Caco-2 (cell line): ENCODE measurements around the gene CCR2. TPM values are rescaled to one million over a fixed set of nuclear protein-coding genes. Genes with fewer than 3 reads are reported as not detected.
A peak's percentile ranks its signal among the peaks of the same experiment; 100 is the strongest.

Experiments
- BruUV-seq: library from RNA; stranded (reverse); fragments of 400-500 nt; replicated peaks from 2 replicates; lab custom pipeline; 2021; lab: Mats Ljungman, UMichigan
- CTCF ChIA-PET: fragments of 300-600 bp; sonication (Branson Sonifier 250); formaldehyde crosslinking; loops from one replicate; lab custom pipeline; 2022; ENCODE audit warnings: antibody characterized with exemption; lab: Charles Lee
- POLR2A ChIA-PET: fragments of 300-600 bp; sonication (Branson Sonifier 250); formaldehyde crosslinking; loops from one replicate; lab custom pipeline; 2022; ENCODE audit warnings: antibody characterized with exemption; lab: Charles Lee
- DNase-seq, 2 experiments: peaks; one replicate each; pipeline versions ENCODE4 v3.0.0 to v3.0.0-alpha.2; 2020 to 2022
- H3K27me3 ChIP-seq: replicated peaks from 2 replicates; pipeline ENCODE4 v1.6.0; 2011; ENCODE audit warnings: low read length; ENCODE audit not compliant: control insufficient read depth, insufficient read depth
- H3K36me3 ChIP-seq: 2 replicates; pipeline ENCODE4 v1.5.1; 2011; ENCODE audit warnings: low read length; ENCODE audit not compliant: control insufficient read depth, insufficient read depth
- H3K4me1 ChIP-seq: fragments of 250-450 bp; sonication (Bioruptor Pico); 2 replicates; pipeline ENCODE4 v1.5.1; 2020; ENCODE audit warnings: mild to moderate bottlenecking
- H3K4me3 ChIP-seq: 2 replicates; pipeline ENCODE4 v1.5.1; 2011; ENCODE audit warnings: low read depth, mild to moderate bottlenecking, control low read depth, low read length
- H3K9me3 ChIP-seq: fragments of 250-450 bp; sonication (Bioruptor Pico); 2 replicates; pipeline ENCODE4 v1.5.1; 2020; ENCODE audit warnings: mild to moderate bottlenecking, moderate library complexity
- H3K27ac Mint-ChIP-seq: one replicate; pipeline ENCODE4 v1.8.0; 2022; ENCODE audit warnings: mixed read lengths; ENCODE audit not compliant: unreplicated experiment
- H3K27me3 Mint-ChIP-seq: one replicate; pipeline ENCODE4 v1.8.0; 2022; ENCODE audit warnings: mixed read lengths; ENCODE audit not compliant: insufficient read depth, unreplicated experiment
- H3K36me3 Mint-ChIP-seq: one replicate; pipeline ENCODE4 v1.8.0; 2022; ENCODE audit warnings: mild to moderate bottlenecking, mixed read lengths; ENCODE audit not compliant: insufficient read depth, unreplicated experiment
- H3K4me1 Mint-ChIP-seq: one replicate; pipeline ENCODE4 v1.8.0; 2022; ENCODE audit warnings: low read depth, mixed read lengths; ENCODE audit not compliant: unreplicated experiment
- H3K4me3 Mint-ChIP-seq: one replicate; pipeline ENCODE4 v1.8.0; 2022; ENCODE audit warnings: mild to moderate bottlenecking, moderate library complexity, mixed read lengths; ENCODE audit not compliant: unreplicated experiment
- H3K9me3 Mint-ChIP-seq: one replicate; pipeline ENCODE4 v1.8.0; 2022; ENCODE audit warnings: mixed read lengths; ENCODE audit not compliant: unreplicated experiment
- CTCF ChIP-seq, 2 experiments: fragments of 200-600 bp in 1 of 2; IDR thresholded peaks; 1 replicate in 1 of 2; 2 replicates in 1 of 2; pipeline versions ENCODE4 v1.5.1 to v1.8.0; 2011 to 2022; ENCODE audit warnings: antibody characterized with exemption in 1 of 2, control low read depth in 1 of 2, inconsistent platforms in 1 of 2, low read depth in 1 of 2, low read length in 1 of 2, mild to moderate bottlenecking in 1 of 2, moderate library complexity in 1 of 2; ENCODE audit not compliant: insufficient read depth in 1 of 2, severe bottlenecking in 1 of 2, unreplicated experiment in 1 of 2
- intact Hi-C: fragments of 100-400 bp; cut with micrococcal nuclease; formaldehyde crosslinking; loops from one replicate; pipeline ENCODE4 v1.10.0; 2022; ENCODE audit not compliant: unreplicated experiment
- total RNA-seq: library from RNA; stranded (reverse); gene quantifications from 2 replicates; pipeline ENCODE4 v1.2.3, GENCODE V29; 2022

Gene CCR2
- total RNA-seq, 1 experiment from 2014 or later, result not detected

- H3K27me3 Mint-ChIP-seq, result no peaks in the 10 kb centered on the region
- intact Hi-C loops, result no loop called here
- Histone ChIP-seq H3K9me3 (no peaks in the 10 kb centered on the region), H3K27me3 (no peaks in the 10 kb centered on the region), H3K4me1 (peaks cover 17% of the 10 kb centered on the region), H3K36me3 (no peaks in the 10 kb centered on the region), H3K4me3 (no peak overlapping the region)
- POLR2A ChIA-PET, result no interaction called here
- BruUV-seq, result no TSS peak
- H3K36me3 Mint-ChIP-seq, result no peaks in the 10 kb centered on the region
- CTCF ChIA-PET, result interaction anchor here (0.7 kb wide), 1 partner anchor 153 kb away, joined by 3 read pairs; no protein-coding TSS in a partner anchor
- H3K27ac Mint-ChIP-seq, result no peak overlapping the region
- no peak for DNase-seq
- H3K4me1 Mint-ChIP-seq, result peaks cover 21% of the 10 kb centered on the region
- no peak for TF ChIP-seq CTCF (IDR thresholded peaks at IDR 0.05; ENCODE audit: insufficient read depth in 1 of 2, low read depth in 1 of 2, low read length in 1 of 2, severe bottlenecking in 1 of 2, unreplicated experiment in 1 of 2)
- no peaks in the 10 kb centered on the region for H3K9me3 Mint-ChIP-seq
- H3K4me3 Mint-ChIP-seq, result no peak overlapping the region
These were observed 51.5 kb downstream of the CCR2 start for GRCh38 chr3:46405301-46406019.

- no peaks in the 10 kb centered on the region for H3K36me3 Mint-ChIP-seq
- no peak overlapping the region for H3K4me3 ChIP-seq
- peaks cover 21% of the 10 kb centered on the region for H3K4me1 Mint-ChIP-seq
- no peak for DNase-seq
- intact Hi-C loops, result no loop called here
- peaks cover 17% of the 10 kb centered on the region for H3K4me1 ChIP-seq
- no peaks in the 10 kb centered on the region for H3K9me3 Mint-ChIP-seq
- TF ChIP-seq CTCF (IDR thresholded peaks at IDR 0.05; ENCODE audit: insufficient read depth in 1 of 2, low read depth in 1 of 2, low read length in 1 of 2, severe bottlenecking in 1 of 2, unreplicated experiment in 1 of 2), result no peak
- POLR2A ChIA-PET, result no interaction called here
- CTCF ChIA-PET, result no interaction called here
- no TSS peak for BruUV-seq
- H3K27ac Mint-ChIP-seq, result peak overlapping the region; percentile 57
- H3K27me3 Mint-ChIP-seq, result no peaks in the 10 kb centered on the region
- peak overlapping the region; percentile 60 for H3K4me3 Mint-ChIP-seq
- no peaks in the 10 kb centered on the region for H3K36me3 ChIP-seq
- H3K9me3 ChIP-seq, result no peaks in the 10 kb centered on the region
- H3K27me3 ChIP-seq, result no peaks in the 10 kb centered on the region
These were observed 52.5 kb downstream of the CCR2 start for GRCh38 chr3:46406443-46406787.

- Histone ChIP-seq H3K4me3 (0 out of 2 replicates have a peak within 1 kb of the TSS, but pooled peaks have one; percentile 11), H3K27me3 (no peaks in the 10 kb centered on the region), H3K9me3 (no peaks in the 10 kb centered on the region), H3K36me3 (no peaks in the 10 kb centered on the region), H3K4me1 (peaks cover 17% of the 10 kb centered on the region)
- H3K4me3 Mint-ChIP-seq, result peak within 1 kb of the TSS; percentile 60
- ChIA-PET CTCF (no interaction called here), POLR2A (interaction anchor here (0.5 kb wide), 1 partner anchor 570 kb away, joined by 6 read pairs; no protein-coding TSS in a partner anchor)
- H3K36me3 Mint-ChIP-seq, result no peaks in the 10 kb centered on the region
- peak; percentile 54 to 81 for DNase-seq
- intact Hi-C loops, result no loop called here
- H3K4me1 Mint-ChIP-seq, result peaks cover 21% of the 10 kb centered on the region
- TSS peak; percentile 75 for BruUV-seq
- H3K27me3 Mint-ChIP-seq, result no peaks in the 10 kb centered on the region
- H3K27ac Mint-ChIP-seq, result peak within 1 kb of the TSS; percentile 57
- no peaks in the 10 kb centered on the region for H3K9me3 Mint-ChIP-seq
- no peak for TF ChIP-seq CTCF (IDR thresholded peaks at IDR 0.05; ENCODE audit: insufficient read depth in 1 of 2, low read depth in 1 of 2, low read length in 1 of 2, severe bottlenecking in 1 of 2, unreplicated experiment in 1 of 2)
These were observed 53.1 kb downstream of the CCR2 start, which contains the start of the genes CCR5AS and CCRL2 for GRCh38 chr3:46406788-46407611. Gene CCR5AS, minus strand, starts transcription at chr3:46407066. Gene CCRL2, plus strand, starts transcription at chr3:46407259. Its CDS starts 821 bp downstream, at chr3:46408080.
